Mesendoderm (in vitro differentiated cells): ENCODE data around the gene DSCAML1.

ENCODE experiments used
- DNase-seq: peaks from one replicate; pipeline ENCODE4 v3.0.0; 2013
- H2AK5ac ChIP-seq: 2 replicates; pipeline ENCODE4 v1.6.1; 2013; ENCODE audit warnings: low read length, inconsistent platforms
- H2BK120ac ChIP-seq: 2 replicates; pipeline ENCODE4 v1.6.1; 2013; ENCODE audit warnings: low read depth, mild to moderate bottlenecking, low read length, moderate library complexity, mixed read lengths
- H2BK15ac ChIP-seq: replicated peaks from 2 replicates; pipeline ENCODE4 v1.6.1; 2013; ENCODE audit warnings: low read depth, mild to moderate bottlenecking, moderate library complexity
- H2BK5ac ChIP-seq: 2 replicates; pipeline ENCODE4 v1.6.1; 2013; ENCODE audit warnings: low read length, inconsistent platforms
- H3K18ac ChIP-seq: 2 replicates; pipeline ENCODE4 v1.6.1; 2013; ENCODE audit warnings: mild to moderate bottlenecking, low read length, mixed read lengths
- H3K23ac ChIP-seq: one replicate; pipeline ENCODE4 v1.6.1; 2013; ENCODE audit warnings: low read length
- H3K27ac ChIP-seq: 2 replicates; pipeline ENCODE4 v1.5.1; 2013; ENCODE audit warnings: low read depth, mild to moderate bottlenecking, inconsistent platforms, low read length, moderate library complexity
- H3K27me3 ChIP-seq: 2 replicates; pipeline ENCODE4 v1.6.1; 2013; ENCODE audit warnings: low read length, control low read depth, mild to moderate bottlenecking, inconsistent platforms; ENCODE audit not compliant: insufficient read depth, poor library complexity
- H3K36me3 ChIP-seq: 2 replicates; pipeline ENCODE4 v1.6.1; 2013; ENCODE audit warnings: low read length, inconsistent platforms; ENCODE audit not compliant: control insufficient read depth, insufficient read depth
- H3K4ac ChIP-seq: one replicate; pipeline ENCODE4 v1.6.1; 2013; ENCODE audit warnings: low read depth, mild to moderate bottlenecking, low read length, moderate library complexity
- H3K4me1 ChIP-seq: 2 replicates; pipeline ENCODE4 v1.6.1; 2013; ENCODE audit warnings: low read depth, low read length, inconsistent platforms; ENCODE audit not compliant: control insufficient read depth
- H3K4me2 ChIP-seq: 2 replicates; pipeline ENCODE4 v1.6.1; 2013; ENCODE audit warnings: low read length
- H3K4me3 ChIP-seq: 2 replicates; pipeline ENCODE4 v1.5.1; 2013; ENCODE audit warnings: mild to moderate bottlenecking, low read length
- H3K56ac ChIP-seq: one replicate; pipeline ENCODE4 v1.6.1; 2013; ENCODE audit warnings: low read length
- H3K79me1 ChIP-seq: 2 replicates; pipeline ENCODE4 v1.6.1; 2013; ENCODE audit warnings: low read length, inconsistent platforms
- H3K79me2 ChIP-seq: 2 replicates; pipeline ENCODE4 v1.6.1; 2013; ENCODE audit warnings: mild to moderate bottlenecking, low read length; ENCODE audit not compliant: control insufficient read depth, insufficient read depth
- H3K9ac ChIP-seq: 2 replicates; pipeline ENCODE4 v1.6.1; 2013; ENCODE audit warnings: low read length, inconsistent platforms
- H4K5ac ChIP-seq: one replicate; pipeline ENCODE4 v1.6.1; 2013; ENCODE audit warnings: low read length
- H4K8ac ChIP-seq: one replicate; pipeline ENCODE4 v1.6.1; 2013; ENCODE audit warnings: low read depth, mild to moderate bottlenecking, control low read depth, low read length, moderate library complexity
- WGBS: extraction: QIAGEN DNeasy Blood & Tissue Kit; methylation state at CpG from one replicate; pipeline ENCODE4 v1.1.7; 2013; ENCODE audit warnings: low lambda C conversion rate, missing lambda C conversion rate; ENCODE audit not compliant: insufficient coverage; ENCODE audit errors: extremely low coverage; 5-methylcytosine and 5-hydroxymethylcytosine counted together

DSCAML1 gene

DNA sequence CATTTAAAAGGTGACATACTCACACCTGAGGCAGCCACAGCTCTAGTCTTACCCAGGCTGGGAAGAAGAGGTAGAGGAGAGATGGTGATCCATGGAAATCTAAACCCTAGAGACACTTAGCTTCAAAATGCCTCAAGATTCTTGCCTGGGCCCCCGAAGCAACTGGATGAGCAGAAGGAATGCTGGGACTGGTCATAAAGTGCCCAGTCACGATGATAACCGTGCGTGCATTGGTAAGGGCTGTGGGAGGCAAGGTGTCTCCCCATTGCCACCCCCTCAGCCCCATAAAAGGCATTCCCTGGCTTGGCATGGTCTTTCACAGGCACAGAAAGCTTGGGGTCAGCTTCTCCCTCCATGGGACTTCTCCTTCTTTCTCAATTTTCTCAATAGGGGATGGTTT, 144.5 kb downstream of the DSCAML1 start:
- Histone ChIP-seq H3K27ac (no peak overlapping the region), H3K18ac (no peak overlapping the region), H3K36me3 (no peaks in the 10 kb centered on the region), H2BK15ac (no peak overlapping the region), H3K4ac (no peak overlapping the region), H3K9ac (no peak overlapping the region), H3K56ac (no peak overlapping the region), H3K79me2 (no peaks in the 10 kb centered on the region), H3K4me2 (no peak overlapping the region), H3K4me1 (no peaks in the 10 kb centered on the region), H3K27me3 (no peaks in the 10 kb centered on the region), H2BK120ac (no peak overlapping the region), H3K23ac (no peak overlapping the region), H2AK5ac (no peak overlapping the region), H3K79me1 (no peaks in the 10 kb centered on the region), H3K4me3 (no peak overlapping the region), H4K8ac (no peak overlapping the region), H4K5ac (no peak overlapping the region), H2BK5ac (no peak overlapping the region)
- DNase-seq: no peak
- no CpG with 5 or more reads among the region's 4 CpGs for WGBS

- Histone ChIP-seq H3K56ac (no peak overlapping the region), H2BK5ac (no peak overlapping the region), H3K18ac (no peak overlapping the region), H3K4me1 (no peaks in the 10 kb centered on the region), H2BK120ac (no peak overlapping the region), H3K4me3 (no peak overlapping the region), H3K36me3 (no peaks in the 10 kb centered on the region), H4K5ac (no peak overlapping the region), H3K23ac (no peak overlapping the region), H4K8ac (no peak overlapping the region), H3K79me2 (no peaks in the 10 kb centered on the region), H3K4me2 (no peak overlapping the region), H3K9ac (no peak overlapping the region), H3K27ac (no peak overlapping the region), H2AK5ac (no peak overlapping the region), H3K4ac (no peak overlapping the region), H3K79me1 (no peaks in the 10 kb centered on the region), H2BK15ac (no peak overlapping the region), H3K27me3 (no peaks in the 10 kb centered on the region)
- no CpG with 5 or more reads among the region's 12 CpGs for WGBS
- DNase-seq: no peak
Measured at GRCh38 chr11:117649296-117650055, 147.5 kb downstream of the DSCAML1 start.

- Histone ChIP-seq H3K36me3 (no peaks in the 10 kb centered on the region), H2BK5ac (no peak overlapping the region), H3K27me3 (no peaks in the 10 kb centered on the region), H3K27ac (no peak overlapping the region), H3K79me2 (no peaks in the 10 kb centered on the region), H2AK5ac (no peak overlapping the region), H3K4me1 (no peaks in the 10 kb centered on the region), H3K9ac (no peak overlapping the region), H3K4ac (no peak overlapping the region), H3K79me1 (no peaks in the 10 kb centered on the region), H2BK15ac (no peak overlapping the region), H3K23ac (no peak overlapping the region), H3K4me2 (no peak overlapping the region), H4K8ac (no peak overlapping the region), H3K18ac (no peak overlapping the region), H3K56ac (no peak overlapping the region), H3K4me3 (no peak overlapping the region), H4K5ac (no peak overlapping the region), H2BK120ac (no peak overlapping the region)
- no peak for DNase-seq
- no CpG with 5 or more reads among the region's 8 CpGs for WGBS
Measured at GRCh38 chr11:117647872-117648271, 149.1 kb downstream of the DSCAML1 start.

GRCh38 chr11:117647207-117647606, 149.8 kb downstream of the DSCAML1 start:
- Histone ChIP-seq H3K27ac (no peak overlapping the region), H2BK5ac (no peak overlapping the region), H4K8ac (no peak overlapping the region), H3K4ac (no peak overlapping the region), H2BK120ac (no peak overlapping the region), H3K79me1 (no peaks in the 10 kb centered on the region), H3K4me3 (no peak overlapping the region), H3K4me1 (no peaks in the 10 kb centered on the region), H2AK5ac (no peak overlapping the region), H3K79me2 (no peaks in the 10 kb centered on the region), H2BK15ac (no peak overlapping the region), H3K23ac (no peak overlapping the region), H3K18ac (no peak overlapping the region), H3K56ac (no peak overlapping the region), H3K27me3 (no peaks in the 10 kb centered on the region), H3K4me2 (no peak overlapping the region), H4K5ac (no peak overlapping the region), H3K36me3 (no peaks in the 10 kb centered on the region), H3K9ac (no peak overlapping the region)
- WGBS: no CpG with 5 or more reads among the region's 3 CpGs
- no peak for DNase-seq

GRCh38 chr11:117646411-117646810, 150.6 kb downstream of the DSCAML1 start:
- no peak overlapping the region for H2BK5ac ChIP-seq
- no peaks in the 10 kb centered on the region for H3K27me3 ChIP-seq
- no peak overlapping the region for H3K23ac ChIP-seq
- no peak overlapping the region for H3K27ac ChIP-seq
- H3K56ac ChIP-seq: no peak overlapping the region
- no peak overlapping the region for H4K5ac ChIP-seq
- no peaks in the 10 kb centered on the region for H3K36me3 ChIP-seq
- H4K8ac ChIP-seq: no peak overlapping the region
- H3K4ac ChIP-seq: no peak overlapping the region
- H3K79me2 ChIP-seq: no peaks in the 10 kb centered on the region
- H2AK5ac ChIP-seq: no peak overlapping the region
- H3K18ac ChIP-seq: no peak overlapping the region
- H2BK15ac ChIP-seq: no peak overlapping the region
- no peaks in the 10 kb centered on the region for H3K4me1 ChIP-seq
- no peak overlapping the region for H3K4me3 ChIP-seq
- H3K79me1 ChIP-seq: no peaks in the 10 kb centered on the region
- no peak for DNase-seq
- no CpG with 5 or more reads among the region's 6 CpGs for WGBS
- H3K4me2 ChIP-seq: no peak overlapping the region
- H2BK120ac ChIP-seq: no peak overlapping the region
- no peak overlapping the region for H3K9ac ChIP-seq
